Gastrocnemius medialis (tissue), 4 donors: ENCODE results near the gene CD28.

Source experiments
- CTCF ChIP-seq, 5 experiments: fragments of 450-650 bp in 3 of 5; fragments of 200-600 bp in 2 of 5; sonication (generic) in 2 of 5; IDR thresholded peaks in 4 of 5; conservative IDR thresholded peaks in 1 of 5; 1 replicate in 4 of 5; 2 replicates in 1 of 5; pipeline ENCODE4 v1.5.1; 2016 to 2019; ENCODE audit warnings: antibody characterized with exemption in 5 of 5, mild to moderate bottlenecking in 3 of 5, moderate library complexity in 3 of 5
- POLR2A ChIP-seq, 2 donors: fragments of 450-650 bp; IDR thresholded peaks; one replicate each; pipeline ENCODE4 v1.6.1; 2017; ENCODE audit warnings: antibody characterized with exemption in 2 of 2, mild to moderate bottlenecking in 2 of 2, moderate library complexity in 2 of 2

GRCh38 chr2:203786549-203787351 is 80.3 kb downstream of the CD28 start:
- TF ChIP-seq CTCF (IDR thresholded peaks at IDR 0.05 in 4 of 5, conservative IDR thresholded peaks at IDR 0.05 in 1 of 5) (no peak), POLR2A (IDR thresholded peaks at IDR 0.05) (no peak)
